SK-N-SH treated with all-trans-retinoic acid at 6 μM for 48 hours (cell line): ENCODE measurements around the gene AQP10.

Experiments used
- ATAC-seq: fragments of 200-7000 bp; cut with Tn5 transposase; 3 replicates; pipeline ENCODE4 v1.9.1; 2020; ENCODE audit warnings: mild to moderate bottlenecking, moderate library complexity
- ARNTL ChIP-seq: fragments of 450-650 bp; formaldehyde crosslinking; IDR thresholded peaks from 2 replicates; pipeline ENCODE4 v1.5.0; 2020; ENCODE audit warnings: low read depth, mild to moderate bottlenecking, moderate library complexity, borderline replicate concordance
- BACH2 ChIP-seq: fragments of 250-450 bp; sonication (Bioruptor Pico); IDR thresholded peaks from 2 replicates; pipeline ENCODE4 v1.9.0; 2021; ENCODE audit warnings: mild to moderate bottlenecking, borderline replicate concordance
- CREB5 ChIP-seq: fragments of 250-450 bp; sonication (Bioruptor Pico); IDR thresholded peaks from 2 replicates; pipeline ENCODE4 v1.5.1; 2020; ENCODE audit warnings: low read depth, mild to moderate bottlenecking, moderate library complexity
- CSDC2 ChIP-seq: fragments of 250-450 bp; sonication (Bioruptor Pico); IDR thresholded peaks from 2 replicates; pipeline ENCODE4 v1.5.0; 2020; ENCODE audit warnings: mild to moderate bottlenecking, moderate library complexity
- ESRRG ChIP-seq: fragments of 250-450 bp; sonication (Bioruptor Pico); IDR thresholded peaks from 2 replicates; pipeline ENCODE4 v1.6.1; 2021; ENCODE audit warnings: mild to moderate bottlenecking
- GLIS3 ChIP-seq: fragments of 250-450 bp; sonication (Bioruptor Pico); IDR thresholded peaks from 2 replicates; pipeline ENCODE4 v1.5.0; 2020; ENCODE audit warnings: mild to moderate bottlenecking, moderate library complexity
- ISL1 ChIP-seq: fragments of 250-450 bp; sonication (Bioruptor Pico); IDR thresholded peaks from 2 replicates; pipeline ENCODE4 v2.1.2; 2022; ENCODE audit warnings: mild to moderate bottlenecking, moderate library complexity
- OSR1 ChIP-seq: fragments of 250-450 bp; sonication (Bioruptor Pico); IDR thresholded peaks from 2 replicates; pipeline ENCODE4 v1.8.0; 2022; ENCODE audit warnings: moderate library complexity, mild to moderate bottlenecking, inconsistent platforms
- PATZ1 ChIP-seq: fragments of 250-450 bp; sonication (Bioruptor Pico); IDR thresholded peaks from 2 replicates; pipeline ENCODE4 v1.8.0; 2020; ENCODE audit warnings: mild to moderate bottlenecking, moderate library complexity, borderline replicate concordance
- PPARA ChIP-seq: fragments of 250-450 bp; sonication (Bioruptor Pico); IDR thresholded peaks from 2 replicates; pipeline ENCODE4 v1.5.0; 2020; ENCODE audit warnings: mild to moderate bottlenecking, borderline replicate concordance
- SNAI2 ChIP-seq: fragments of 250-450 bp; sonication (Bioruptor Pico); IDR thresholded peaks from 2 replicates; pipeline ENCODE4 v1.5.0; 2020; ENCODE audit warnings: mild to moderate bottlenecking, moderate library complexity
- TCF4 ChIP-seq: fragments of 250-450 bp; sonication (Bioruptor Pico); IDR thresholded peaks from 2 replicates; pipeline ENCODE4 v1.8.0; 2021; ENCODE audit warnings: mild to moderate bottlenecking, moderate library complexity, borderline replicate concordance
- TOX ChIP-seq: fragments of 250-450 bp; sonication (Bioruptor Pico); IDR thresholded peaks from 2 replicates; pipeline ENCODE4 v1.8.0; 2021; ENCODE audit warnings: mild to moderate bottlenecking, moderate library complexity, borderline replicate concordance
- TSHZ2 ChIP-seq: fragments of 250-450 bp; sonication (Bioruptor Pico); IDR thresholded peaks from 2 replicates; pipeline ENCODE4 v1.5.0; 2020; ENCODE audit warnings: mild to moderate bottlenecking, moderate library complexity
- ZC3H10 ChIP-seq: fragments of 250-450 bp; sonication (Bioruptor Pico); IDR thresholded peaks from 2 replicates; pipeline ENCODE4 v1.5.1; 2021; ENCODE audit warnings: mild to moderate bottlenecking, moderate library complexity
- ZFP30 ChIP-seq: fragments of 450-650 bp; formaldehyde crosslinking; IDR thresholded peaks from 2 replicates; pipeline ENCODE4 v1.5.0; 2022; ENCODE audit warnings: mild to moderate bottlenecking, moderate library complexity
- ZNF565 ChIP-seq: fragments of 450-650 bp; formaldehyde crosslinking; conservative IDR thresholded peaks from 2 replicates; pipeline ENCODE4 v1.5.0; 2020; ENCODE audit warnings: low read depth, mild to moderate bottlenecking, moderate library complexity
- ZNF70 ChIP-seq: fragments of 450-650 bp; formaldehyde crosslinking; IDR thresholded peaks from 2 replicates; pipeline ENCODE4 v1.5.0; 2020; ENCODE audit warnings: mild to moderate bottlenecking, moderate library complexity
- ZNF8 ChIP-seq: fragments of 450-650 bp; formaldehyde crosslinking; IDR thresholded peaks from 2 replicates; pipeline ENCODE4 v1.5.0; 2020; ENCODE audit warnings: mild to moderate bottlenecking, moderate library complexity
- TF ChIP-seq, protein P1 (sequence below): fragments of 250-450 bp; sonication (Bioruptor Pico); IDR thresholded peaks from 2 replicates; pipeline ENCODE4 v1.5.1; 2021; ENCODE audit warnings: mild to moderate bottlenecking, moderate library complexity

The AQP10 gene

DNA sequence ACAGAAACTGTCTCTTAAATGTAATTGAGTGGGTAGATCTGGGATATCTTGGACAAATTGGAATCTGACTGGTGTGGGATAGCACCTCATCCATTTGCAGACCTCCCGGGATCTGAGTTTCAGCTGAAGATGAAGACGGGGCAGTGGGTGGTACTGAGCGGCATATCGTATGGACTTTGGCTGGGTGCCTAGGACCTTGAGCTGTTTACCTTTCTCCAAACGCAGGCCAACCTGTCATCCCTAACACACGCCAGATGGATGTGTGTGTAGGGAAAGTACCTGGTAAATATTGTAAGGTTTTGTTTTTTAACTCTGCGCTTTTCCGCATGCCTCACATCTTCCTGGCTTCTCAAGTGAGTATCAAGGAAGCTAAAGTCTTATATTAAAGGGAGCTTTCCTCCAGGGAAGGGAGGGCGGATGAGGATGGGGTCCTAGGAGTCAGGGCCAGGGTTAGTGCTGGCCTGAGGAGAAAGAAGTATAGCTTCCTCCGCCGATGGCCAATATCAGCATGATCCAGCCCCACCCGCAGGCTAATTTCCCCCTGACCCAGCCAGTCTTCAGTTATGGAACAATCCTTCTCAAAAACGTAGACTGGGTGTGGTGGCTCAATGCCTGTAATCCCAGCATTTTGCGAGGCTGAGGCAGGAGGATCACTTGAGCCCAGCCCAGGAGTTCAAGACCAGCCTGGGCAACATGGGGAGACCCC is 30.6 kb downstream of the AQP10 start:
- no peak for ATAC-seq
- TF ChIP-seq ZC3H10 (no peak), GLIS3 (CRISPR knock-in tag) (no peak), TOX (CRISPR knock-in tag) (no peak), OSR1 (CRISPR knock-in tag) (no peak), PATZ1 (no peak), ESRRG (CRISPR knock-in tag) (no peak), CREB5 (no peak), ZNF70 (CRISPR knock-in tag) (no peak), PPARA (CRISPR knock-in tag) (no peak), ZNF8 (CRISPR knock-in tag) (no peak), ARNTL (CRISPR knock-in tag) (no peak)
- TF ChIP-seq, protein P1, sequence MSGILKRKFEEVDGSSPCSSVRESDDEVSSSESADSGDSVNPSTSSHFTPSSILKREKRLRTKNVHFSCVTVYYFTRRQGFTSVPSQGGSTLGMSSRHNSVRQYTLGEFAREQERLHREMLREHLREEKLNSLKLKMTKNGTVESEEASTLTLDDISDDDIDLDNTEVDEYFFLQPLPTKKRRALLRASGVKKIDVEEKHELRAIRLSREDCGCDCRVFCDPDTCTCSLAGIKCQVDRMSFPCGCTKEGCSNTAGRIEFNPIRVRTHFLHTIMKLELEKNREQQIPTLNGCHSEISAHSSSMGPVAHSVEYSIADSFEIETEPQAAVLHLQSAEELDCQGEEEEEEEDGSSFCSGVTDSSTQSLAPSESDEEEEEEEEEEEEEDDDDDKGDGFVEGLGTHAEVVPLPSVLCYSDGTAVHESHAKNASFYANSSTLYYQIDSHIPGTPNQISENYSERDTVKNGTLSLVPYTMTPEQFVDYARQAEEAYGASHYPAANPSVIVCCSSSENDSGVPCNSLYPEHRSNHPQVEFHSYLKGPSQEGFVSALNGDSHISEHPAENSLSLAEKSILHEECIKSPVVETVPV (CRISPR knock-in tag) = no peak

GRCh38 chr1:154352245-154352580 is 31.3 kb downstream of the AQP10 start:
- peak; percentile 7; the same call in 2 of the 3 replicates for ATAC-seq

More at GRCh38 chr1:154352245-154352580, 31.3 kb downstream of the AQP10 start:
- TF ChIP-seq BACH2 (CRISPR knock-in tag) (no peak), OSR1 (CRISPR knock-in tag) (no peak), ZNF70 (CRISPR knock-in tag) (no peak), SNAI2 (CRISPR knock-in tag) (no peak), ARNTL (CRISPR knock-in tag) (no peak), PPARA (CRISPR knock-in tag) (no peak), ZNF565 (CRISPR knock-in tag) (no peak), TCF4 (CRISPR knock-in tag) (no peak), CSDC2 (no peak), ISL1 (no peak), TOX (CRISPR knock-in tag) (no peak), TSHZ2 (CRISPR knock-in tag) (no peak), ZFP30 (no peak)
- TF ChIP-seq, protein P1 (CRISPR knock-in tag) = no peak
